ENCODE measurements around the gene SFMBT1.

SFMBT1 gene

GRCh38 chr3:53032609-53033008 lies 13.3 kb downstream of the SFMBT1 start:
- H3K36me3 ChIP-seq (ENCODE audit: insufficient read depth, insufficient read length, low read length) = no peaks in the 10 kb centered on the region
- no peak for TF ChIP-seq ZNF274 (IDR thresholded peaks at IDR 0.05; ENCODE audit: low read depth, low read length)
- no peak for TF ChIP-seq SUZ12 (IDR thresholded peaks at IDR 0.05; ENCODE audit: extremely low read depth, insufficient read depth, insufficient read length)
- TF ChIP-seq YY1 (IDR thresholded peaks at IDR 0.05; ENCODE audit: insufficient read depth, insufficient read length) = no peak
- peaks cover 4% of the 10 kb centered on the region for H3K4me1 ChIP-seq (ENCODE audit: insufficient read depth, insufficient read length)
- no peak overlapping the region for H3K4me3 ChIP-seq (ENCODE audit: insufficient read length, low read depth)
- no peak overlapping the region for H3K9ac ChIP-seq (ENCODE audit: insufficient read length, low read depth)
- DNase-seq (ENCODE audit: low read depth, low spot score) = no peak
- no peaks in the 10 kb centered on the region for H3K9me3 ChIP-seq (ENCODE audit: insufficient read depth, low read length)
- no peaks in the 10 kb centered on the region for H3K27me3 ChIP-seq (ENCODE audit: insufficient read depth, insufficient read length)

- peaks cover 4% of the 10 kb centered on the region for H3K4me1 ChIP-seq (ENCODE audit: insufficient read depth, insufficient read length)
- H3K27me3 ChIP-seq (ENCODE audit: insufficient read depth, insufficient read length) = no peaks in the 10 kb centered on the region
- DNase-seq (ENCODE audit: low read depth, low spot score) = no peak
- H3K36me3 ChIP-seq (ENCODE audit: insufficient read depth, insufficient read length, low read length) = no peaks in the 10 kb centered on the region
- no peak overlapping the region for H3K9ac ChIP-seq (ENCODE audit: insufficient read length, low read depth)
- no peak for TF ChIP-seq ZNF274 (IDR thresholded peaks at IDR 0.05; ENCODE audit: low read depth, low read length)
- no peak overlapping the region for H3K4me3 ChIP-seq (ENCODE audit: insufficient read length, low read depth)
- no peaks in the 10 kb centered on the region for H3K9me3 ChIP-seq (ENCODE audit: insufficient read depth, low read length)
Observed at GRCh38 chr3:53030619-53031449, 15.0 kb downstream of the SFMBT1 start.

- no peak overlapping the region for H3K9ac ChIP-seq (ENCODE audit: insufficient read length, low read depth)
- no peaks in the 10 kb centered on the region for H3K9me3 ChIP-seq (ENCODE audit: insufficient read depth, low read length)
- H3K36me3 ChIP-seq (ENCODE audit: insufficient read depth, insufficient read length, low read length) = no peaks in the 10 kb centered on the region
- DNase-seq (ENCODE audit: low read depth, low spot score) = no peak
- H3K27me3 ChIP-seq (ENCODE audit: insufficient read depth, insufficient read length) = no peaks in the 10 kb centered on the region
- peaks cover 7% of the 10 kb centered on the region for H3K4me1 ChIP-seq (ENCODE audit: insufficient read depth, insufficient read length)
- TF ChIP-seq ZNF274 (IDR thresholded peaks at IDR 0.05; ENCODE audit: low read depth, low read length) (no peak), SUZ12 (IDR thresholded peaks at IDR 0.05; ENCODE audit: extremely low read depth, insufficient read depth, insufficient read length) (no peak), YY1 (IDR thresholded peaks at IDR 0.05; ENCODE audit: insufficient read depth, insufficient read length) (no peak)
- no peak overlapping the region for H3K4me3 ChIP-seq (ENCODE audit: insufficient read length, low read depth)
Observed at GRCh38 chr3:53028641-53029040, 17.2 kb downstream of the SFMBT1 start.

- no peak overlapping the region for H3K9ac ChIP-seq (ENCODE audit: insufficient read length, low read depth)
- no peak for DNase-seq (ENCODE audit: low read depth, low spot score)
- H3K36me3 ChIP-seq (ENCODE audit: insufficient read depth, insufficient read length, low read length) = no peaks in the 10 kb centered on the region
- no peaks in the 10 kb centered on the region for H3K9me3 ChIP-seq (ENCODE audit: insufficient read depth, low read length)
- peaks cover 7% of the 10 kb centered on the region for H3K4me1 ChIP-seq (ENCODE audit: insufficient read depth, insufficient read length)
- no peak overlapping the region for H3K4me3 ChIP-seq (ENCODE audit: insufficient read length, low read depth)
- no peak for TF ChIP-seq ZNF274 (IDR thresholded peaks at IDR 0.05; ENCODE audit: low read depth, low read length)
- no peaks in the 10 kb centered on the region for H3K27me3 ChIP-seq (ENCODE audit: insufficient read depth, insufficient read length)
Observed at GRCh38 chr3:53027254-53027844, 18.5 kb downstream of the SFMBT1 start.

- Histone ChIP-seq H3K36me3 (ENCODE audit: insufficient read depth, insufficient read length, low read length) (no peaks in the 10 kb centered on the region), H3K27me3 (ENCODE audit: insufficient read depth, insufficient read length) (no peaks in the 10 kb centered on the region), H3K9me3 (ENCODE audit: insufficient read depth, low read length) (no peaks in the 10 kb centered on the region), H3K4me1 (ENCODE audit: insufficient read depth, insufficient read length) (peaks cover 7% of the 10 kb centered on the region), H3K9ac (ENCODE audit: insufficient read length, low read depth) (no peak overlapping the region), H3K4me3 (ENCODE audit: insufficient read length, low read depth) (no peak overlapping the region)
- no peak for DNase-seq (ENCODE audit: low read depth, low spot score)
- TF ChIP-seq YY1 (IDR thresholded peaks at IDR 0.05; ENCODE audit: insufficient read depth, insufficient read length) (no peak), SUZ12 (IDR thresholded peaks at IDR 0.05; ENCODE audit: extremely low read depth, insufficient read depth, insufficient read length) (no peak), ZNF274 (IDR thresholded peaks at IDR 0.05; ENCODE audit: low read depth, low read length) (no peak)
Observed at GRCh38 chr3:53026382-53027162, 19.3 kb downstream of the SFMBT1 start.

GRCh38 chr3:53024315-53024714 lies 21.6 kb downstream of the SFMBT1 start:
- peaks cover 3% of the 10 kb centered on the region for H3K4me1 ChIP-seq (ENCODE audit: insufficient read depth, insufficient read length)
- no peaks in the 10 kb centered on the region for H3K27me3 ChIP-seq (ENCODE audit: insufficient read depth, insufficient read length)
- TF ChIP-seq YY1 (IDR thresholded peaks at IDR 0.05; ENCODE audit: insufficient read depth, insufficient read length) = no peak
- no peak for TF ChIP-seq SUZ12 (IDR thresholded peaks at IDR 0.05; ENCODE audit: extremely low read depth, insufficient read depth, insufficient read length)
- no peak for TF ChIP-seq ZNF274 (IDR thresholded peaks at IDR 0.05; ENCODE audit: low read depth, low read length)
- H3K4me3 ChIP-seq (ENCODE audit: insufficient read length, low read depth) = no peak overlapping the region
- no peaks in the 10 kb centered on the region for H3K36me3 ChIP-seq (ENCODE audit: insufficient read depth, insufficient read length, low read length)
- no peak overlapping the region for H3K9ac ChIP-seq (ENCODE audit: insufficient read length, low read depth)
- DNase-seq (ENCODE audit: low read depth, low spot score) = no peak
- H3K9me3 ChIP-seq (ENCODE audit: insufficient read depth, low read length) = no peaks in the 10 kb centered on the region

Data from NT2/D1 (cell line).